Measurements from ENCODE around the gene KCNIP4.

The KCNIP4 gene

DNA sequence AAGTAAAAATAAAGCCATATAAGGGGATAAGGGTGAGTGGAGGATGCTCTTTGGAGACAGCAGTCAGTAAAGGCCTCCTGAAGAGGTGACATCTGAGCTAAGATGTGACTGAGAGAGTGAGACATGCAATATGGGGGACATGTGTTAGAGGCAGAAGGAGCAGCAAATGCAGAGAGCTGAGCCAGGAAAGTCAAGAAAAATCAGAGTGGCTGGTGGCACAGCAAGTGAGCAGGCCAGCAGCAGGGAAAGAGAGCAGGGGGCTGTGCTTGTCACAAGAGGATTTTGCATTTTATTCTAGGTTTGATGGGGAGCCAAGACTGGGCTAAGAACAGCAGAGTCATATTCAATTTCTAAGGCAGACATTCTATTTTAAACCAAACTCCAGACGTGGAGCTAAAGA is 394.5 kb downstream of the KCNIP4 start:
- no peak for DNase-seq

DNA sequence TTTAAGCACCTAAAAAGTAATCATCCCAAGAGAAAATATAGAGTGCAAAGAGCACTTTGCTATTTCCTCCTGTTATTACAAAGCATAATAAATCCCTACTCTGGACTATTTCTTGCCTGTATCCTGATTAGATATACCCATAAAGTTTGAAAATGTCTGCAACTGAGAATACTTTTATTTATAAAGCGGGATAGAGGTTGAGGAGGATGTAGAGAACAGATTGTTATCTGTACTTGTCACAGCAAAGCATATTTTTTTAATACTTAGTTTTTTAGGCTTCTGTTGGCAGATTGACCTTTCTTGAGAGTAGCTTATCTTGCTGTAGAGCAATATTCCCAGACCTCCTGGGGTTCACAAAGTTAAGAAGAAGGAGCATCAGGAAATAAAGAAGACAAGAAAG is 396.1 kb downstream of the KCNIP4 start:
- DNase-seq: no peak

DNA sequence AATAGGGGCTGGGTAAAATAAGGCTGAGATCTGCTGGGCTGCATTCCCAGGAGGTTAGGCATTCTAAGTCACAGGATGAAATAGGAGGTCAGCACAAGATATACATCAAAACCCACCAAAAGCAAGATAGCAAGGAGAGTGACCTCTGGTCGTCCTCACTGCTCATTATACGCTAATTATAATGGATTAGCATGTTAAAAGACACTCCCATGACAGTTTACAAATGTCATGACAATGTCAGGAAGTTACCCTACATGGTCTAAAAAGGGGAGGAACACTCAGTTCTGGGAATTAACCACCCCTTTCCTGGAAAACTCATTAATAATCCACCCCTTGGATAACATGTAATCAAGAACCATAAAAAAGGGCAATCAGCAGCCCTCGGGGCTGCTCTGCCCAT is 403.6 kb downstream of the KCNIP4 start:
- no peak for DNase-seq

DNA sequence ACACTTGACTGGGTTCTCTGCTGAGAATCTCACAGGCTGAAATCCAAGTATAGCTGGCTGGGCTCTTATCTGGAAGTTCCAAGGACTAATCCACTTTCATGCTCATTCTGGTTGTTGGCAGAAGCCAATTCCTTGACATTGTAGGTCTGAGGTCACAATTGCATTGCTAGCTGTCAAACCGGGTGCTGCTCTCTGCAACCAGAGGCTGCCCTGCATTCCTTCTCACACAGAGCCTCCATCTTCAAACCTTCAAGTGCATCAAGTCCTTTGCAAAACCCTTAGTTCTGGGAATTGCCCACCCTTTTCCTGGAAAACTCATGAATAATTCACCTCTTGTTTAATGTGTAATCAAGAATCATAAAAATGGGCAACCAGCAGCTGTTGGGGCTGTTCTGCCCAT is 404.2 kb downstream of the KCNIP4 start:
- no peak for DNase-seq

DNA sequence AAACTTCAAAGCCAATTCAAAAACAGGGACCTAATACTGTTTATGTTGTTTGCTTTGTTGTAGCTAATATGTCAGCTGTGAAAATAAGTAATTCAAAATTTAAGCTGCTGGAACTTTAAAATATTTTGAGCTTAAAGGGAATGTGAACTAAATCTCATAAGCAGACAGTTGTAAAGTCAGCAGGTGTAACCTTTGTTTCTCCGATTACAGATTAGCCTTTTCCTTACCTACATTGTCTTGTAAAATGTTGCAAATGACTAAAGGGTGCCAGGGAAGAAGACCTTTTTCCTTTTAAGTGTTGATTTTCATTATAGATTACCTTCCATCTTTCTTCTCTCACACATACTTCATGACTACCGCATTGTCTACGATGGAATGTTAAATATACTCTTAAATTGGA is 405.1 kb downstream of the KCNIP4 start:
- no peak for DNase-seq

DNA sequence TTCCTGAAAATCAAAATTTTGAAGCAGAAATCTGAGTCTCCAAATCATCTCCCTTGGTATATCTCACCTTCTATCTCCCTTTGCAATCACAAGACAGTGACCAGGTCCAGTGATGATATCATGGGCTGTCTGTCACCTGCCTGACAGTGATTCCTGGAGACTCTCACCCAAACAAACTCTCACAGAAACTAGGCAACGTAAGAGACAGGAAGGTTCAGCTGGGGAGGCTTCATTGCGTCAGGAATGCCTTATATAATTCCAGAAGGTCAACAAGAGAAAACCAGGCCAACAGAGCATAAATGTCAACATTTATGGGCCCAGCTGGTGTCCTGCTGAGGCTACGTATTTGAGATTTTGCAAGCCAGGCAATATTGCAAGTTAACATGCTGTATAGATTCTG is 412.7 kb downstream of the KCNIP4 start:
- DNase-seq: no peak

DNA sequence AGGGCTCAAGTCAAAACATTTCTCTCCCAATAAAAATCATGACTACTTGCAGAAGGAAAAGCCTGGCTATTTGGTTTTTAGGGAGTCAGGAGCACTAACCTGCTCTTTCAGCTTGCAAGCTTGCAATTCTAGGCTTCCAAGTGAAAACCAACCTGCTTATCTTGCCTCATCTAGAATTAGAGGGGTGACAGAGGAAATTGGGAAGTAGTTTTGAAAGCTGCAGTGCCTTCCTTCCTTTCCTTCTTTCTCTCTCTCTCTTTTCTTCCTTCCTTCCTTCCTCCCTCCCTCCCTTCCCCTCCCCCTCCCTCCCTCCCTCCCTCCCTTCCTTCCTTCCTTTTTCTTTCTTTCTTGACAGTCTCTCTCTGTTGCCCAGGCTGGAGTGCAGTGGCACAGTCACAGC is 417.5 kb downstream of the KCNIP4 start:
- DNase-seq: no peak

GRCh38 chr4:21529214-21529613 is 419.4 kb downstream of the KCNIP4 start:
- DNase-seq: no peak

- DNase-seq: no peak
Measured at GRCh38 chr4:21522296-21522695, 426.3 kb downstream of the KCNIP4 start.

DNA sequence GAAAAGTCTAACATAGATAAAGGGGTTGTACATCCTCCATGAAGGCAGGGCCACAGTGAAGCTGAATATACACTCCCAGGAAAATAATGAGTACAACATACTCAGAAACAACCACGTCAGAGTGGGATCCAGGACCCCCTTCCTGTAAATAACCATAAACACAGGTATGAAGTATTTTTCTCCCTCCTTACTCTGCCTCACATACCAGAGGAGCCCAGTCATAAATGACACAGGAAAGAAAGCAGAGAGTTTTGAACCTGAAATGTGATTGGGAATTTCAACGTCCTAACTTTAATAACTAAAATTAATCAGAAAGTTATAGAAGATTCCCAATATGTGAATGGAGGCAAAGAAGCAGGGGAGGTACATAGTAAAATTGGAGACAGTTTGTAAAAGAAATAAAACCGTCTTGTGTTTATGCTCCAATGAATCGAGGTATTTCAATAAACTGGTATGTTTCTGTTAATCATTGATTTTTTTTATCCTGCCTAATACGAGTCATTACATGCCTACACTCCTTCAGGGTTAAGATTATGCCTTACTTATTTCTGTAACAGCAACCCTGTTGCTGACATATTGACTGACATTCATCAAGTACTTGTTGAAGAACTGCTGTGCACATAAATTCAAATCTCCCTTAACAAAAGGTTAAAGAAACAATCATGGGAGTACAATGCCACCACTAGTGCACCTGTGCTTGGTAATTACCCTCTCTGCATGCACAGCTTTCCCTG is 431.3 kb downstream of the KCNIP4 start:
- DNase-seq: no peak

DNA sequence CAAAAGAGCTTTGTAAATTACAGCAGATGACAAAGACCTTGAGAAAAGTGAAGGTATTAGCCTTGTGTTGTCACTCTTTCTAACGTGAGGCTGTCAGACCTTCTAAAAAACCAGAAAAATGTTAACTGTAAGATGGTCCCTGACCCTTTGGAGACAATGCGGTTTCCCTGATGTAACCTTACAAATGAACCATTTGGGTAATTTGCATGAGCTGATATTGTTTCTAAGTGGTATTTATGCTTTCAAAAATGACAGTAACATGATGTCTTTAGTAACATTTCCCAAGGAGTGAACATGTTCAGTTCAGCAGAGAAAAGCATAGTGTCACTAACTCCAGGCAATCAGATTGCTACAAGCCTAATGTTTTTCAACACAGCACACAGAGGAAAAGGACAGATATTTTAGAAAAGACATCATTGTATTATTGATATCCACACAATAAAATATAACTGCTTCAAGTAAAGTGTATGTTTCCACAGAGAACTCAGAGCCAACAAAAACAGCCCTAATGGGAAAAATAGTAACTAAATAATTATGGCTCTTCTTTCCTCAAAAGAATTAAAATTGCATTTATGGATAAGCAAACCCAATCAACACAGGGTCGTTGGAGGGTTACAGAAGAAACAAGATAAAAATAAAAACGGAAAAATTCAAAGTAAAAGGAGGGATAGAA is 434.4 kb downstream of the KCNIP4 start:
- no peak for DNase-seq

DNA sequence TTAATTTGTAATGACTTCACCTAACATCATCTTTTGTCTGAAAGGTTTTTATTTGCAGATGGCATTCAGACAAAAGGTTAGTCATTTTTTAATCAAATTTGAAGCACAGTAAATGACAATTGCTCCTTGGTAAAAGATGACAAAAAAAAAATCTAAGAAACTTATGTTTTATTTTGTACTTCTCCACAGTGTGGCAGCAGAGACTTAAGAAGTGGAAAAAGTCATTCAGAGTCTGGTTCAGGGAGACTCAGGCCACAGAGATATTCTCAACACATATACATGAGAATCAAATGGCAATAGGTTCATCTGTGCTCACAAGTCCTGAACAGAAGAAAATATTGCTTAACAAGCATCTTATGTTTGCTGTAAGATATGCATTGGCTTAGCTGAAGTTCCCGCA is 436.2 kb downstream of the KCNIP4 start:
- no peak for DNase-seq

GRCh38 chr4:21507439-21507838 is 441.1 kb downstream of the KCNIP4 start:
- no peak for DNase-seq

DNA sequence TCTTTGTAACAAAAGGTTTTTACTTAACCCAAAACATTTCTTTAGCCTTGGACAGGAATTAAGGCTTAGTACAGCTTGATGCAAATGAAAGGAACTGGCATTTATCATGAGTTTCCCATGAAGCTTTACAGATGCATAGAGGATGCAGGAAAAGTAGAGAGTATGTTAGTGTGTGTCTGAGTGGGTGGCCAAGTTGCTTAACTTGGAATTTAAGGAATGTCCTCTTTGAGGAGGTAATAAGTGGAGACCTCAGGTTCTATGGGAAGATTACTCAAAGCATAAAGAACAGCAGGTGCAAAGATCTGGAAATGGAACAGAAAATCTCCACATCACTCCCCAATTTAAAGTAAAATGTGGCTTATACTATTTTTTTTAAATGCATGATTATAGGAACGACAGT is 457.9 kb downstream of the KCNIP4 start:
- no peak for DNase-seq

DNA sequence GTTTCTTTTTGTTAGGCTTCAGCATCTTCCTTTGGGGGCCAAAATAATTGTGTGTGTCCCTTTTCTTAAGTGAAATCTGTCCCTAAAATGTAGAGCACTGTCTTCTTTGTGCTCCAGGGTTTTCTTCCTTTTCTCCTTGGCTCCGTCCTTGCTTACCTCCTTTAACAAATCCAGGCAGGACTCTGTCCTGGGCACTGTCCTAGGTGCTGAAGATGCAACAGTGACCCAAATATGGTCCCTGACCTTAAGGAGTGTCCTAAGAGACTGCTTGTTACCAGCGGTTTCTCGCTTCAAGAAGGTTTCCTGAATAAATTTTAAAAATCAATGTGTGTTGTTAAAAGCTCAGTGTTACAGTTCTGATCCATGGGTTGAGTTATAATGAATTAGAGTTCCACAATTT is 471.8 kb downstream of the KCNIP4 start:
- DNase-seq: no peak

DNA sequence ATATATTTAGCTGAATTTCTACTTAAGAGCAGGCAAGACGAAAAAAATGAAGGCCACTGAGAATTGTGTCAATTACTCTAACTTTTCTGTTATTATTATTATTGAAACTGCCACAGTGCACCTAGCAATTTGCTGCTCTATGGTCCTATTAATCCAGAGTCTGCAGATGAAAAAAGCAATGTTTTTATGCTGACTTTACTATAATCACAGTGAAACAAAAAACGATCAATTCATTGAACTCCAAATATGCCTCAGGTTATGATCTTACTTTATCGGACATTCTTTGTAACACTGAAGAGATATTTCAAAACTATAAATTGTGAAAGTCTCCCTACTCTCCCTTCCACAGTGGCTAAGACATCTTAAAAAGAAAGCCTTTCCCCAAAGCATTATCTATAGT is 474.4 kb downstream of the KCNIP4 start:
- DNase-seq: no peak

DNA sequence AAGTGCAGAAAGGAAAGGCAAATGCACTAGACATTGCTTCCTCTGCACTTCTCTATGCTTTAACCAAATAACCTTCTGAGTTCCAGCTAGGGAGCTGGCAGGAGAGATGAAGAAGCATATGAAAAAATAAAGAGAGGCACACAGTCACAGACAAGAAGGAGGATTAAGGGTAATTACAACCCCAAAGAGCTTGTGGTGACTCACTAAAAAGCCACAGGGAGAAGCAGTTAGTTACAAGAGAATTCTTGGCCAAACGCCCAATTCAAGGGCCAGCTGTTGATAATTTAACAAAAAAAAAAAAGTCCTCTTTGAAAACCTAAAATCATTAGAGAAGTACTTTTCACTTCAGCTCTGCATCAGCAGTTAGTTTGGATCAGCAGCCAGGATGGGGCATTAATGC is 478.0 kb downstream of the KCNIP4 start:
- DNase-seq: no peak

DNA sequence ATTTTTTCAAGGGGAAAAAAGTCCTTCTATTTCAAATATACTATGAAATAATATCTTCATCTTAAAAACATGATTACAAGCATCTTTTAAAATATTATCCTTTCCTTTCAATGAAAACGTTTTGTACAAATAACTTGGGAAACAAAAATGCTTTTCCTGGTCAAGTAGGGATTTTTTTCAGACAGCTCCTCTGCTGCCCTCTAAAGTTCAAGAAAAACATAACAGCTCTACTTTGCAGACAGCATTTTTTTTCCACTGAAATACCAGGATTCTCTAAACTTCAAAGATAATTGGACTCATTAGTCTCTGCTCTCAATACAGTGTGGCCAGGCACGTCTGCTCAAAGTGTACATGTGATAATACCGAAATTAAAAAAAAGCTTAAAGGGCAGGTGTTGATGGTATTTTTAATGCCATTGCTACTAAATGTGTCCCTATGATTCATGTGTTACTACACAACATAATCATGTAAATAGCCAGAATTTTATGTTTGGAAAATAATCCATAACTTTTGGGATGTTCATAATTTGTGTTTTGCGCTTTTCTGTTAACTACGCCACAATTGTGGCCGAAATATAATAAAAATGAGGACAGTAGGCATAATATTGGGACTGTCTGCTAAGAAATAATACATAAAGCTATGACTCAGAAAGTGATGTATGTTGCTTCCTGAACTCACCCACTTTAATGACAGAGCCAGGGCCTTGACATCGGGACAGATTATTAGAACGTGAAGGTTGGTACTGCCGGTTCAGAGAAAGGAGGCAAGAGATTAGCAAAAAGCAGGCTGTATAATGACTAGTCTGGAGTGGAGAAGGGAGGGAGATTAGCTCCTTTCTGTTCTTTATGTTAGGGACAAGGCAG is 478.9 kb downstream of the KCNIP4 start:
- DNase-seq: no peak

DNA sequence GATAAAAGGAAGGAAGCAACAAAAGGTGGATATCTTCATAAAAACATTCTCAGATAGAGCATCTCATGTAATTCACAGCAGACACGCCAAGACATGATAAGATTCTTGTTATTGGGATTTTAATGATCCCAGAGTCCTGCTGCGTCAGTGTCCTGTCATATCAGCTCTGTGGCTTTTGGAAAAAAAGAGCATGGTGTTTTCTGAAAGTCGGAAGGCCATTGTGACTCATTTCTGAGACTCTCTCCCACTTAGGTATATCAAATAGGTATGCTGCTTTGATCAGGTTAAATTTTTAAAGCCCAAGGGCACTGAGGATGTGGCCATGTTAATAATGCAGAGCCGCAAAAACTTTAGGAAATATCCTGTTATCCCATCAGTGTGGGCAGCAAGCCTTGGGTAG is 481.0 kb downstream of the KCNIP4 start:
- no peak for DNase-seq

DNA sequence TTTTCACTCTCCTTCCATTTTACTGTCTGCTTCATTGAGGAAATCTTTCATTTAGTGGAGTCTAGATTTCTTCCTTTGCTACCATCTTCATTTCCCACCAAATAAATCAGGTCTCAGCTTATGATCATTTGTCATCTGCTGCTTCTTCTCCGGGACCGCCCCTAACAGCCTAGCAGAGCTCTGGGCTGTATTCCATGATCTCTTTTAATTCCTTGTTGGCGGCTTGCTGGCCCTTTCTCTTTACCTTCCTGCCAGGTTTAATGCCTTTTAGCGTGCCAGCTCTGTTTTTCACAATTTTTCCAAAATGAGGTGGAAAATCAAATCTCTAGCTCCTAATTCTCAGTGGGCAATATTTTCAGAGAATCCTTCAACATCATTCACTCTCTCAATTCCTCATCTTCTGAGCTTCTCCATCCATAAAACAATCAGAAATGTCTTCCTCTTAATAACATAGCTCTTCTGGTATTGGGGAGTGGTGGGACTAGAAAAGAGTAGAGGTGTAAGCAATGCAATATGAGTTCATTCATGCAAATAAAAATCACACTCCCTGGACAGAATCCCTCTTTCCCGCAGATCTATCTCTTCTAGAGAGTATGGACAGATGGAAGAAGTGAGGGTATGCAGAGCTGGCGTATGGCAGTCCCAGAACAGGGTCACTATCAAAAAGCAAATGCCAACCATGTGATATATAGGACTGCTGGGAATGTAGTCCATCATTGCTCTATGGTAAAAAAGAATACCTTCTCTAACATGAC is 491.3 kb downstream of the KCNIP4 start:
- no peak for DNase-seq

GRCh38 chr4:21454831-21455230 is 493.7 kb downstream of the KCNIP4 start:
- no peak for DNase-seq

GRCh38 chr4:21454201-21454600 is 494.4 kb downstream of the KCNIP4 start:
- no peak for DNase-seq

DNA sequence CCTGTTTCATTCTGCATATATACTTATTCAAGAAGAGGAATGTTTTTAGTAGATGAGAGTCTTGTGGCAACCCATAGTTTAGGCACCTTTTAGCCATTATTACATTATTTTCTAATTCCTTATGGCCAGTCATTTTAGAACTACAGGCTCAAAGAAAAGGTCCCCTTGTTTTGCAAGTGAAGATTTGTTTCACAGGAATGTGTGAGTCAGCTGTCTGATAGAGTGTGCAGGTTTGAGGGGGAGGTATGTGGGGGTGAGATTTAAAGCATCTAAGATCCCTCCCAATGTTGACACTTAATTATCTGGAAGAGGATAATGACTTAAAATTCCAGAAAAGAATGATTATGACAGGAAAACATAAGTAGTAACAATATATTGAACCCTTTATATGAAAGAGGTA is 495.6 kb downstream of the KCNIP4 start:
- DNase-seq: no peak
